PFSK-1 (cell line): ENCODE results near the gene STH.

ENCODE experiments used
- POLR2AphosphoS5 ChIP-seq: IDR thresholded peaks from 2 replicates; pipeline ENCODE4 v1.6.1; 2012; ENCODE audit warnings: low read depth, mild to moderate bottlenecking, control low read depth, low read length, moderate library complexity
- REST ChIP-seq, 2 experiments: IDR thresholded peaks; 2 replicates each; pipeline versions ENCODE4 v1.6.1 to v1.8.0; 2011 to 2012; ENCODE audit warnings: low read depth in 2 of 2, low read length in 2 of 2, control low read depth in 1 of 2, inconsistent platforms in 1 of 2, mild to moderate bottlenecking in 1 of 2, moderate library complexity in 1 of 2; ENCODE audit not compliant: insufficient read depth in 1 of 2
- TAF1 ChIP-seq: IDR thresholded peaks from 2 replicates; pipeline ENCODE4 v1.6.1; 2012; ENCODE audit warnings: low read length, control low read depth, borderline replicate concordance; ENCODE audit not compliant: insufficient read depth

GRCh38 chr17:45962221-45962972 lies 36.7 kb upstream of the STH start:
- no peak for TF ChIP-seq REST (IDR thresholded peaks at IDR 0.05; ENCODE audit: insufficient read depth in 1 of 2, low read depth in 2 of 2, low read length in 2 of 2)
- no peak for TF ChIP-seq TAF1
- TF ChIP-seq POLR2AphosphoS5, result no peak
